Keratinocyte (primary cell): ENCODE results near the gene SLC22A9. TPM values are rescaled to one million over a fixed set of nuclear protein-coding genes. Genes with fewer than 3 reads are reported as not detected.

Experiments used
- DNase-seq: peaks from one replicate; pipeline ENCODE4 v3.0.0-alpha.2; 2011; ENCODE audit warnings: low read depth, missing footprints, low spot score
- FAIRE-seq: peaks from 2 replicates; lab custom pipeline; 2011; peaks lifted over from hg19 to GRCh38; lab: Jason Lieb, UNC
- H2AFZ ChIP-seq: 2 replicates; pipeline ENCODE4 v1.6.0; 2012; ENCODE audit warnings: low read length, control low read depth, inconsistent platforms; ENCODE audit not compliant: control insufficient read depth
- H3K27ac ChIP-seq: 2 replicates; pipeline ENCODE4 v1.5.1; 2011; ENCODE audit warnings: low read length; ENCODE audit not compliant: control insufficient read depth, insufficient read depth
- H3K27me3 ChIP-seq: 3 replicates; pipeline ENCODE4 v1.6.0; 2011; ENCODE audit warnings: low read length; ENCODE audit not compliant: control insufficient read depth, insufficient read depth; ENCODE audit errors: extremely low read depth
- H3K36me3 ChIP-seq, 2 experiments: 2 replicates in 1 of 2; 3 replicates in 1 of 2; pipeline ENCODE4 v1.5.1; 2011; ENCODE audit warnings: low read length in 2 of 2, mild to moderate bottlenecking in 1 of 2; ENCODE audit not compliant: control insufficient read depth in 2 of 2, insufficient read depth in 2 of 2; ENCODE audit errors: extremely low read depth in 1 of 2
- H3K4me1 ChIP-seq: 3 replicates; pipeline ENCODE4 v1.5.1; 2011; ENCODE audit warnings: low read length; ENCODE audit not compliant: control insufficient read depth, insufficient read depth; ENCODE audit errors: extremely low read depth
- H3K4me2 ChIP-seq: 3 replicates; pipeline ENCODE4 v1.6.0; 2011; ENCODE audit warnings: low read depth, low read length; ENCODE audit not compliant: control insufficient read depth, insufficient read depth; ENCODE audit errors: extremely low read depth
- H3K4me3 ChIP-seq, 3 experiments: fragments of 200-600 bp in 1 of 3; sonication (generic) in 1 of 3; 2 replicates in 2 of 3; 3 replicates in 1 of 3; pipeline ENCODE4 v1.5.1; 2011 to 2016; ENCODE audit warnings: low read length in 3 of 3, mild to moderate bottlenecking in 3 of 3, control low read depth in 2 of 3, inconsistent platforms in 1 of 3, low read depth in 1 of 3, mixed read lengths in 1 of 3, mixed run types in 1 of 3, moderate library complexity in 1 of 3; ENCODE audit not compliant: control insufficient read depth in 2 of 3, insufficient read depth in 2 of 3; ENCODE audit errors: extremely low read depth in 1 of 3
- H3K79me2 ChIP-seq: 2 replicates; pipeline ENCODE4 v1.6.0; 2012; ENCODE audit warnings: low read length; ENCODE audit not compliant: control insufficient read depth, insufficient read depth
- H3K9ac ChIP-seq: 3 replicates; pipeline ENCODE4 v1.6.0; 2011; ENCODE audit warnings: low read length; ENCODE audit not compliant: control insufficient read depth, insufficient read depth; ENCODE audit errors: extremely low read depth
- H3K9me1 ChIP-seq: 3 replicates; pipeline ENCODE4 v1.6.0; 2011; ENCODE audit warnings: low read length; ENCODE audit not compliant: control insufficient read depth, insufficient read depth; ENCODE audit errors: extremely low read depth
- H3K9me3 ChIP-seq: 2 replicates; pipeline ENCODE4 v1.5.1; 2012; ENCODE audit warnings: low read depth, low read length; ENCODE audit not compliant: control insufficient read depth
- H4K20me1 ChIP-seq: 3 replicates; pipeline ENCODE4 v1.6.0; 2011; ENCODE audit warnings: low read length; ENCODE audit not compliant: control insufficient read depth, insufficient read depth; ENCODE audit errors: extremely low read depth
- CTCF ChIP-seq, 3 experiments: IDR thresholded peaks in 1 of 3; conservative IDR thresholded peaks in 1 of 3; optimal IDR thresholded peaks in 1 of 3; 2 replicates in 2 of 3; 3 replicates in 1 of 3; pipeline versions ENCODE3 to v1.5.1; 2011; ENCODE audit warnings: low read length in 3 of 3, mild to moderate bottlenecking in 3 of 3, moderate library complexity in 2 of 3, control low read depth in 1 of 3, inconsistent platforms in 1 of 3; ENCODE audit not compliant: insufficient read depth in 2 of 3; ENCODE audit errors: extremely low read depth in 1 of 3
- EZH2 ChIP-seq: IDR thresholded peaks from one replicate; pipeline ENCODE4 v1.6.1; 2012; ENCODE audit warnings: inconsistent platforms, mild to moderate bottlenecking, low read length, moderate library complexity
- dilution Hi-C: fragments of 300-500 bp; cut with MboI; formaldehyde crosslinking; loops from one replicate; pipeline ENCODE4 v1.7.0; 2020; ENCODE audit warnings: low sequenced_read_pairs; ENCODE audit not compliant: extremely low pct_ligation_motif_present
- polyA plus RNA-seq, 5 experiments: library from polyadenylated mRNA; depleted of rRNA in 3 of 5; stranded (reverse) in 3 of 5; stranded (forward) in 1 of 5; unstranded in 1 of 5; fragments of >200 nt; gene quantifications; 1 replicate in 1 of 5; 2 replicates in 3 of 5; 3 replicates in 1 of 5; pipeline versions ENCODE4 v1.2.1 to v1.2.3, GENCODE V29; 2011 to 2012; ENCODE audit warnings: missing spikeins in 2 of 5, low read depth in 1 of 5, low replicate concordance in 1 of 5

SLC22A9 gene
- polyA plus RNA-seq, 1 donor (not counting 4 experiments of a cell fraction or from before 2014, with no cell fraction given), result not detected

- Histone ChIP-seq H4K20me1 (no peaks in the 10 kb centered on the region), H3K27ac (no peak overlapping the region), H3K36me3 (no peaks in the 10 kb centered on the region), H3K4me1 (no peaks in the 10 kb centered on the region), H3K4me2 (no peak overlapping the region), H3K79me2 (no peaks in the 10 kb centered on the region), H3K9ac (no peak overlapping the region), H3K27me3 (no peaks in the 10 kb centered on the region), H2AFZ (no peak overlapping the region), H3K9me1 (no peaks in the 10 kb centered on the region), H3K9me3 (no peaks in the 10 kb centered on the region), H3K4me3 (no peak overlapping the region)
- TF ChIP-seq EZH2 (no peak), CTCF (optimal IDR thresholded peaks at IDR 0.05 in 1 of 3, IDR thresholded peaks at IDR 0.05 in 1 of 3, conservative IDR thresholded peaks at IDR 0.05 in 1 of 3; ENCODE audit: extremely low read depth in 1 of 3, insufficient read depth in 2 of 3, low read length in 3 of 3) (no peak)
- DNase-seq (no peak), FAIRE-seq (no peak)
- dilution Hi-C loops, result no loop called here
Measured at GRCh38 chr11:63395697-63396096, 26.1 kb downstream of the SLC22A9 start.

GRCh38 chr11:63404161-63404935 lies 34.8 kb downstream of the SLC22A9 start:
- no peak overlapping the region for H3K9ac ChIP-seq
- DNase-seq, result no peak
- H3K9me1 ChIP-seq, result no peaks in the 10 kb centered on the region
- no peaks in the 10 kb centered on the region for H3K27me3 ChIP-seq
- H3K79me2 ChIP-seq, result no peaks in the 10 kb centered on the region
- H4K20me1 ChIP-seq, result no peaks in the 10 kb centered on the region
- no peak overlapping the region for H3K27ac ChIP-seq
- H2AFZ ChIP-seq, result no peak overlapping the region
- H3K4me1 ChIP-seq, result no peaks in the 10 kb centered on the region
- H3K36me3 ChIP-seq, result no peaks in the 10 kb centered on the region
- TF ChIP-seq CTCF (optimal IDR thresholded peaks at IDR 0.05 in 1 of 3, IDR thresholded peaks at IDR 0.05 in 1 of 3, conservative IDR thresholded peaks at IDR 0.05 in 1 of 3; ENCODE audit: extremely low read depth in 1 of 3, insufficient read depth in 2 of 3, low read length in 3 of 3) (no peak), EZH2 (no peak)
- dilution Hi-C loops, result no loop called here
- H3K9me3 ChIP-seq, result no peaks in the 10 kb centered on the region
- H3K4me2 ChIP-seq, result no peak overlapping the region
- H3K4me3 ChIP-seq, result no peak overlapping the region
- no peak for FAIRE-seq
